Measurements from ENCODE around the gene STAT1.
"Not testable (repeated sequence)": the region's sequence is repeated elsewhere in the genome, so short reads cannot be mapped to it uniquely, and the experiment has no call there.

STAT1 gene

DNA sequence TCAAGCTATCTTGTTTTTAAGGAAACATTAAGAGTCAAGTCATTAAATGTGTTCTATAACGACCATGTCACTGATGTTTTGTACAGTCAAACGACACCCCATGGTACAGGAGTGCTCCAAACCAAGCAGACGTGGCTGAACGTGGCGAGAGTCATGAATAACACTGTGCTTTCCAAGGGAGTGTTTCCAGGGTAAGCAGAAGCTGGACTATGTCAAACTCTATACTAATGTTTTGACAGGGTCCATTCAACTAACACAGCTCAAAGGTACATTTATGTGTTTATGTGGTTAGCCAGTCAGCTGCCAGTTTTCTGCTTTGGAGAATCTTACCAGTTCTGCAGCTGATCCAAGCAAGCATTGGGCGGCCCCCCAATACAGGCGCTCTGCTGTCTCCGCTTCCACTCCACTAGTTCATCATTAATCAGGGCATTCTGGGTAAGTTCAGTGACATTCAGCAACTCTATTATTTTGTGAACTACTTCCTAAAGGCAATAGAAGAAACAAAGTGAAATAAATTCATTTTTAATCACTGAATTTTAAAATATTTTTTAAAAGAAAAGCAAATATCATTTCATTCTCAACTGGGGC lies 16.4 kb downstream of the STAT1 start:
- Histone ChIP-seq H3K27ac (ENCODE audit: low read length) (no peak overlapping the region), H3K4me1 (ENCODE audit: control insufficient read depth, insufficient read depth, low read length) (no peaks in the 10 kb centered on the region), H3K36me3 (ENCODE audit: control insufficient read depth, insufficient read depth, low read length) (peaks cover 22% of the 10 kb centered on the region; the same call in 1 of the 2 replicates), H3K9me3 (ENCODE audit: control insufficient read depth, insufficient read depth, low read length) (no peaks in the 10 kb centered on the region), H3K27me3 (ENCODE audit: control insufficient read depth, insufficient read depth, low read length) (no peaks in the 10 kb centered on the region), H3K4me3 (ENCODE audit: low read length) (no peak overlapping the region)
- no peak for DNase-seq (ENCODE audit: low read depth, low spot score)
- WGBS (ENCODE audit: insufficient coverage, insufficient read length), result no CpG with 5 or more reads among the region's 8 CpGs

- no peak overlapping the region for H3K4me3 ChIP-seq (ENCODE audit: low read length)
- no peak for DNase-seq (ENCODE audit: low read depth, low spot score)
- no peaks in the 10 kb centered on the region for H3K27me3 ChIP-seq (ENCODE audit: control insufficient read depth, insufficient read depth, low read length)
- H3K9me3 ChIP-seq (ENCODE audit: control insufficient read depth, insufficient read depth, low read length), result no peaks in the 10 kb centered on the region
- H3K27ac ChIP-seq (ENCODE audit: low read length), result no peak overlapping the region
- no peaks in the 10 kb centered on the region for H3K4me1 ChIP-seq (ENCODE audit: control insufficient read depth, insufficient read depth, low read length)
- WGBS (ENCODE audit: insufficient coverage, insufficient read length), result no CpG with 5 or more reads among the region's 5 CpGs
- H3K36me3 ChIP-seq (ENCODE audit: control insufficient read depth, insufficient read depth, low read length), result peaks cover 22% of the 10 kb centered on the region; the same call in 1 of the 2 replicates
Measured at GRCh38 chr2:190996947-190997346, 17.0 kb downstream of the STAT1 start.

- no peaks in the 10 kb centered on the region for H3K9me3 ChIP-seq (ENCODE audit: control insufficient read depth, insufficient read depth, low read length)
- H3K4me1 ChIP-seq (ENCODE audit: control insufficient read depth, insufficient read depth, low read length), result no peaks in the 10 kb centered on the region
- H3K4me3 ChIP-seq (ENCODE audit: low read length), result no peak overlapping the region
- WGBS (ENCODE audit: insufficient coverage, insufficient read length), result no CpG with 5 or more reads among the region's 5 CpGs
- H3K27ac ChIP-seq (ENCODE audit: low read length), result no peak overlapping the region
- peaks cover 22% of the 10 kb centered on the region; the same call in 1 of the 2 replicates for H3K36me3 ChIP-seq (ENCODE audit: control insufficient read depth, insufficient read depth, low read length)
- DNase-seq (ENCODE audit: low read depth, low spot score), result no peak
- no peaks in the 10 kb centered on the region for H3K27me3 ChIP-seq (ENCODE audit: control insufficient read depth, insufficient read depth, low read length)
Measured at GRCh38 chr2:190996338-190996946, 17.5 kb downstream of the STAT1 start.

DNA sequence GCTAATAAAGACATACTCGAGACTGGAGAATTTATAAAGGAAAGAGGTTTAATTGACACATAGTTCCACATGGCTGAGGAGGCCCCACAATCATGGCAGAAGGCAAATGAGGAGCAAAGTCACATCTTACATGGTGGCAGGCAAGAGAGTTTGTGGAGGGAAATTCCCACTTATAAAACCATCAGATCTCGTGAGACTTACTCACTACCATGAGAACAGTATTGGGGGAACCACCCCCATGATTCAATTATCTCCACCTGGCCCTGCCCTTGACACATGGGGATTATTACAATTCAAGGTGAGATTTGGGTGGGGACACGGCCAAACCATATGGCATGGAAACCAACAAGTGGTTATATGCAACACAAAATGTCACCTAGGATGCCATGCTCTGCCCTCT lies 18.7 kb downstream of the STAT1 start:
- H3K27me3 ChIP-seq (ENCODE audit: control insufficient read depth, insufficient read depth, low read length); H3K4me3 ChIP-seq (ENCODE audit: low read length); H3K27ac ChIP-seq (ENCODE audit: low read length); H3K4me1 ChIP-seq (ENCODE audit: control insufficient read depth, insufficient read depth, low read length); H3K9me3 ChIP-seq (ENCODE audit: control insufficient read depth, insufficient read depth, low read length); DNase-seq (ENCODE audit: low read depth, low spot score): not testable (repeated sequence)
- H3K36me3 ChIP-seq (ENCODE audit: control insufficient read depth, insufficient read depth, low read length), result peaks cover 21% of the 10 kb centered on the region; the same call in 1 of the 2 replicates
- no CpG with 5 or more reads among the region's 3 CpGs for WGBS (ENCODE audit: insufficient coverage, insufficient read length)

GRCh38 chr2:190994148-190994547 lies 19.8 kb downstream of the STAT1 start:
- Histone ChIP-seq H3K9me3 (ENCODE audit: control insufficient read depth, insufficient read depth, low read length) (no peaks in the 10 kb centered on the region), H3K4me1 (ENCODE audit: control insufficient read depth, insufficient read depth, low read length) (no peaks in the 10 kb centered on the region), H3K27ac (ENCODE audit: low read length) (no peak overlapping the region), H3K4me3 (ENCODE audit: low read length) (no peak overlapping the region), H3K27me3 (ENCODE audit: control insufficient read depth, insufficient read depth, low read length) (no peaks in the 10 kb centered on the region), H3K36me3 (ENCODE audit: control insufficient read depth, insufficient read depth, low read length) (peaks cover 21% of the 10 kb centered on the region; the same call in 1 of the 2 replicates)
- WGBS (ENCODE audit: insufficient coverage, insufficient read length), result no CpG with 5 or more reads among the region's 7 CpGs
- DNase-seq (ENCODE audit: low read depth, low spot score), result no peak

DNA sequence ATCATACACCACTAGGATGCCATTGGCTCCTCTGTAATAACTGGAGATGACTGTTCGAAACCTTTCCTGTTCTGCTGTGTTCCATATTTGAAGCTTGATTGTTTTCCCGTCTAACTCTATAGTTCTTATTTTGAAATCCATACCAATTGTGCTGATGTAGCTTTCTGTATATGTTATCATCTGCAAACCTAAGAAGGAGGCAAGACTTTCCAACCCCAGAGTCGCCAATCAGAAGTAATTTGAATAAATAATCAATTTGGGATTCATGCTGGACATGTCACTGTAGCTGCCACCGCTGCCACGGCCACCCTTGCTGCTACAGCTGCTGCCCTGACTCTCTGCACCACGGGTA lies 20.7 kb downstream of the STAT1 start:
- Histone ChIP-seq H3K9me3 (ENCODE audit: control insufficient read depth, insufficient read depth, low read length) (no peaks in the 10 kb centered on the region), H3K27ac (ENCODE audit: low read length) (no peak overlapping the region), H3K4me3 (ENCODE audit: low read length) (no peak overlapping the region), H3K27me3 (ENCODE audit: control insufficient read depth, insufficient read depth, low read length) (no peaks in the 10 kb centered on the region), H3K36me3 (ENCODE audit: control insufficient read depth, insufficient read depth, low read length) (peaks cover 19% of the 10 kb centered on the region; the same call in 1 of the 2 replicates), H3K4me1 (ENCODE audit: control insufficient read depth, insufficient read depth, low read length) (no peaks in the 10 kb centered on the region)
- no peak for DNase-seq (ENCODE audit: low read depth, low spot score)
- no CpG with 5 or more reads among the region's 6 CpGs for WGBS (ENCODE audit: insufficient coverage, insufficient read length)

DNA sequence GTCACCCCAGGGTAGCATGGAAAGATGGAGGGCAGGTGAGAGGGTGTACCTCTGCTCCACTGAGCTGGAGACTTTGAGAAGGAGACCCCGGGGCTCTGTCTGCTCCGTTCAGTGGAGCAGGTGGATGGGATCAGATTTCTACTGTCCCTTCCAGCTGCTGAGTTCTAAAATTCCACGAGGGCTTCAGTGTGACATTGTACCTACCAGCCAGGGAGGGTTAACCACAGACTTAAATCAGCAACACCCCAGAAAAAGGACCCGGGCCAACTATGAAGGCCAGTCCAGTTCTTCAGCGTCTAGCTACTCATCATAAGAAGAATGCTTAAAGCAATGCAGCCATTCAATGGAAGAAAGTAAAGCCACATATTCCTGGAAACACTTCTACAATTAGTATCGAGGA lies 23.8 kb downstream of the STAT1 start:
- no peaks in the 10 kb centered on the region for H3K27me3 ChIP-seq (ENCODE audit: control insufficient read depth, insufficient read depth, low read length)
- no peak overlapping the region for H3K27ac ChIP-seq (ENCODE audit: low read length)
- no peaks in the 10 kb centered on the region for H3K9me3 ChIP-seq (ENCODE audit: control insufficient read depth, insufficient read depth, low read length)
- no CpG with 5 or more reads among the region's 6 CpGs for WGBS (ENCODE audit: insufficient coverage, insufficient read length)
- no peak for DNase-seq (ENCODE audit: low read depth, low spot score)
- no peaks in the 10 kb centered on the region for H3K4me1 ChIP-seq (ENCODE audit: control insufficient read depth, insufficient read depth, low read length)
- no peak overlapping the region for H3K4me3 ChIP-seq (ENCODE audit: low read length)
- H3K36me3 ChIP-seq (ENCODE audit: control insufficient read depth, insufficient read depth, low read length), result peaks cover 26% of the 10 kb centered on the region

DNA sequence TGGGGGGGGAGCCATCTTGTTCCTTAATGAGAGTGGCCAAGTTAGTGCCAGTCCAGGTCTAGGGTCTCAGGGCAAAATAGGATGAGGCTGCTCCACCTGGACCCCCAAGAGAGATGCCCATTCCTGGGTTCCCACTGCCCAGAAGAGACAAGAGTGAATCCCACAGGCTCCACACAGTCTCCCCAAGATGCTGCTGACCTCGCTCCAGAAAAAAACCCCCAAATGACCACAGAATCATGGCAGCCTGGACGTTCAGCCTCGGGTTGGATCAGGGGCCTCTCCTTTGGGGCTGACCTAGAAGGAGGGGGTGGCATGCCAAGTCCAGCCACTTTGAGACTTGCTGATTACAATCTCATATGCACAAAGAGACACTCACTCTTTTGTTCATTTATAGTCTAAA lies 25.1 kb downstream of the STAT1 start:
- Histone ChIP-seq H3K4me1 (ENCODE audit: control insufficient read depth, insufficient read depth, low read length) (no peaks in the 10 kb centered on the region), H3K4me3 (ENCODE audit: low read length) (no peak overlapping the region), H3K9me3 (ENCODE audit: control insufficient read depth, insufficient read depth, low read length) (no peaks in the 10 kb centered on the region), H3K36me3 (ENCODE audit: control insufficient read depth, insufficient read depth, low read length) (peaks cover 26% of the 10 kb centered on the region), H3K27ac (ENCODE audit: low read length) (no peak overlapping the region), H3K27me3 (ENCODE audit: control insufficient read depth, insufficient read depth, low read length) (no peaks in the 10 kb centered on the region)
- no CpG with 5 or more reads among the region's 3 CpGs for WGBS (ENCODE audit: insufficient coverage, insufficient read length)
- no peak for DNase-seq (ENCODE audit: low read depth, low spot score)

GRCh38 chr2:190987938-190988337 lies 26.0 kb downstream of the STAT1 start:
- DNase-seq (ENCODE audit: low read depth, low spot score), result no peak
- H3K4me1 ChIP-seq (ENCODE audit: control insufficient read depth, insufficient read depth, low read length), result no peaks in the 10 kb centered on the region
- no CpG with 5 or more reads among the region's 5 CpGs for WGBS (ENCODE audit: insufficient coverage, insufficient read length)
- no peak overlapping the region for H3K4me3 ChIP-seq (ENCODE audit: low read length)
- no peak overlapping the region for H3K27ac ChIP-seq (ENCODE audit: low read length)
- no peaks in the 10 kb centered on the region for H3K9me3 ChIP-seq (ENCODE audit: control insufficient read depth, insufficient read depth, low read length)
- peaks cover 30% of the 10 kb centered on the region for H3K36me3 ChIP-seq (ENCODE audit: control insufficient read depth, insufficient read depth, low read length)
- H3K27me3 ChIP-seq (ENCODE audit: control insufficient read depth, insufficient read depth, low read length), result no peaks in the 10 kb centered on the region

DNA sequence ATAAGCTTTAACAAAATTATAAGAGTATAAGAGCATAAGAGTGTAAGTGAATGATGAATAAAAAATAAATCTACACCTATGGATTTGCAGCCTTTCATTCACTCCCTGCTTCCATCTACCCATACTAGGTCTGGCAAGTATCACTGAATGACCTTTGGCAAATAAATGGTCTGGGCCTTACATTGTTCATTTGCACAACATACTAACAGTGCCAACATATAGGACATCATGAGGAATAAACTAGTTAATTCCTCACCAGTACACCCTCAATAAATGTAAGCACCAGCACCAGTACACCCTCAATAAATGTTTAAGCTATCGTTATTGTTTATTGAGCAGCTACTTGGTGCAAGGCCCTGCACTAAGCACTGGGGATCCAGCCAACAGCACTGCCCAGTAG lies 26.9 kb downstream of the STAT1 start:
- no peak overlapping the region for H3K4me3 ChIP-seq (ENCODE audit: low read length)
- no CpG with 5 or more reads among the region's 1 CpG for WGBS (ENCODE audit: insufficient coverage, insufficient read length)
- H3K9me3 ChIP-seq (ENCODE audit: control insufficient read depth, insufficient read depth, low read length), result no peaks in the 10 kb centered on the region
- no peak overlapping the region for H3K27ac ChIP-seq (ENCODE audit: low read length)
- H3K27me3 ChIP-seq (ENCODE audit: control insufficient read depth, insufficient read depth, low read length), result no peaks in the 10 kb centered on the region
- H3K4me1 ChIP-seq (ENCODE audit: control insufficient read depth, insufficient read depth, low read length), result no peaks in the 10 kb centered on the region
- no peak for DNase-seq (ENCODE audit: low read depth, low spot score)
- H3K36me3 ChIP-seq (ENCODE audit: control insufficient read depth, insufficient read depth, low read length), result peaks cover 34% of the 10 kb centered on the region
